Retinal pigment epithelial cell (primary cell): ENCODE results near the gene GRIP1.

Experiments used
- DNase-seq: peaks from one replicate; pipeline ENCODE4 v3.0.0-alpha.2; 2010; ENCODE audit warnings: low read depth
- H3K4me3 ChIP-seq: 2 replicates; pipeline ENCODE4 v1.5.1; 2011; ENCODE audit warnings: mild to moderate bottlenecking, low read length, control low read depth, moderate library complexity
- CTCF ChIP-seq: conservative IDR thresholded peaks from 2 replicates; pipeline ENCODE4 v1.5.1; 2011; ENCODE audit warnings: low read depth, low read length, control low read depth, inconsistent platforms

The GRIP1 gene

GRCh38 chr12:66699738-66700482 is 21.0 kb upstream of the GRIP1 start:
- H3K4me3 ChIP-seq: no peak overlapping the region
- no peak for TF ChIP-seq CTCF
- no peak for DNase-seq

- H3K4me3 ChIP-seq: no peak overlapping the region
- no peak for DNase-seq
- TF ChIP-seq CTCF: no peak
Measured at GRCh38 chr12:66698558-66698957, 19.7 kb upstream of the GRIP1 start.

GRCh38 chr12:66697404-66697803 is 18.5 kb upstream of the GRIP1 start:
- no peak for TF ChIP-seq CTCF
- H3K4me3 ChIP-seq: no peak overlapping the region
- no peak for DNase-seq

GRCh38 chr12:66694666-66695613 is 16.1 kb upstream of the GRIP1 start:
- no peak for DNase-seq
- no peak for TF ChIP-seq CTCF
- no peak overlapping the region for H3K4me3 ChIP-seq

GRCh38 chr12:66693901-66694513 is 15.1 kb upstream of the GRIP1 start:
- H3K4me3 ChIP-seq: no peak overlapping the region
- peak; percentile 24 for DNase-seq
- peak; percentile 48 for TF ChIP-seq CTCF

- no peak for DNase-seq
- H3K4me3 ChIP-seq: no peak overlapping the region
- no peak for TF ChIP-seq CTCF
Measured at GRCh38 chr12:66692986-66693385, 14.1 kb upstream of the GRIP1 start.
